GM12878 (cell line): ENCODE data around the gene TUBA8. TPM values are rescaled to one million over a fixed set of nuclear protein-coding genes. Genes with fewer than 3 reads are reported as not detected.

Source experiments
- ATAC-seq: fragments of 200-7000 bp; cut with Tn5 transposase; 3 replicates; pipeline ENCODE4 v1.9.1; 2020; ENCODE audit warnings: mild to moderate bottlenecking, moderate library complexity
- BruUV-seq: library from RNA; stranded (reverse); fragments of 400-500 nt; replicated peaks from 2 replicates; lab custom pipeline; 2021; lab: Mats Ljungman, UMichigan
- CTCF ChIA-PET: fragments of 300-600 bp; sonication (Branson Sonifier 250); formaldehyde crosslinking; extraction: SDS; loops from one replicate; lab custom pipeline; 2021; ENCODE audit warnings: inconsistent platforms; lab: Yijun Ruan, JAX
- POLR2A ChIA-PET: fragments of 350-600 bp; formaldehyde crosslinking; extraction: SDS; loops from one replicate; lab custom pipeline; 2021; ENCODE audit warnings: inconsistent platforms; lab: Charles Lee
- RAD21 ChIA-PET: fragments of 300-600 bp; sonication (Branson Sonifier 250); formaldehyde crosslinking; loops from one replicate; lab custom pipeline; 2023; ENCODE audit warnings: antibody characterized with exemption; ENCODE audit not compliant: unreplicated experiment; lab: Charles Lee
- SMC1A ChIA-PET: fragments of 300-600 bp; sonication (Branson Sonifier 250); formaldehyde crosslinking; loops from one replicate; lab custom pipeline; 2023; ENCODE audit not compliant: unreplicated experiment, uncharacterized antibody; lab: Charles Lee
- DNase-seq: peaks from one replicate; pipeline ENCODE4 v3.0.0-alpha.2; 2011; ENCODE audit warnings: low read depth, low spot score
- FAIRE-seq: peaks from 3 replicates; lab custom pipeline; 2011; peaks lifted over from hg19 to GRCh38; lab: Jason Lieb, UNC
- H2AFZ ChIP-seq: 2 replicates; pipeline ENCODE4 v1.6.0; 2011; ENCODE audit warnings: low read depth, low read length, control low read depth; ENCODE audit not compliant: control insufficient read depth
- H3K27ac ChIP-seq: 2 replicates; pipeline ENCODE4 v1.5.1; 2011; ENCODE audit warnings: control low read depth; ENCODE audit not compliant: control insufficient read depth, insufficient read depth
- H3K27me3 ChIP-seq, 2 experiments: replicated peaks in 1 of 2; 2 replicates each; pipeline versions ENCODE4 v1.6.0 to v1.6.1; 2011; ENCODE audit warnings: low read length in 1 of 2; ENCODE audit not compliant: control insufficient read depth in 2 of 2, insufficient read depth in 2 of 2
- H3K36me3 ChIP-seq, 2 experiments: 2 replicates each; pipeline ENCODE4 v1.5.1; 2011; ENCODE audit warnings: low read length in 1 of 2; ENCODE audit not compliant: control insufficient read depth in 2 of 2, insufficient read depth in 2 of 2
- H3K4me1 ChIP-seq: 2 replicates; pipeline ENCODE4 v1.6.1; 2011; ENCODE audit warnings: mild to moderate bottlenecking, low read length, moderate library complexity, mixed read lengths; ENCODE audit not compliant: control insufficient read depth, insufficient read depth
- H3K4me2 ChIP-seq: 2 replicates; pipeline ENCODE4 v1.6.0; 2011; ENCODE audit warnings: control low read depth; ENCODE audit not compliant: control insufficient read depth, insufficient read depth
- H3K4me3 ChIP-seq: fragments of 200-600 bp; sonication (generic); 2 replicates; pipeline ENCODE4 v1.5.1; 2016
- H3K79me2 ChIP-seq: 2 replicates; pipeline ENCODE4 v1.6.0; 2011; ENCODE audit warnings: low read length; ENCODE audit not compliant: control insufficient read depth, insufficient read depth
- H3K9ac ChIP-seq: 2 replicates; pipeline ENCODE4 v1.8.0; 2011; ENCODE audit warnings: low read length, control low read depth, mixed read lengths; ENCODE audit not compliant: control insufficient read depth, insufficient read depth
- H3K9me3 ChIP-seq: replicated peaks from 3 replicates; pipeline ENCODE4 v1.5.1; 2011; ENCODE audit warnings: mild to moderate bottlenecking, low read length; ENCODE audit not compliant: control insufficient read depth, insufficient read depth
- H4K20me1 ChIP-seq: 2 replicates; pipeline ENCODE4 v1.6.0; 2011; ENCODE audit not compliant: control insufficient read depth, insufficient read depth
- TBL1XR1 ChIP-seq: IDR thresholded peaks from 2 replicates; pipeline ENCODE4 v1.6.1; 2012; ENCODE audit warnings: low read depth, low read length, improper control_type of control experiment
- WGBS: methylation state at CpG from one replicate; pipeline ENCODE4 v1.1.6; 2016; ENCODE audit warnings: low lambda C conversion rate; ENCODE audit not compliant: insufficient replicate concordance, insufficient coverage; ENCODE audit errors: missing lambda C conversion rate; 5-methylcytosine and 5-hydroxymethylcytosine counted together
- in situ Hi-C: fragments of 300-500 bp; cut with MboI; formaldehyde crosslinking; loops from 9 replicates; pipeline ENCODE4 v1.14.3; 2018; ENCODE audit warnings: mixed read lengths
- intact Hi-C: fragments of 100-400 bp; cut with micrococcal nuclease; formaldehyde crosslinking; loops from one replicate; pipeline ENCODE4 v1.14.2; 2022; ENCODE audit not compliant: unreplicated experiment
- polyA plus RNA-seq, 11 experiments: library from polyadenylated mRNA; depleted of rRNA in 4 of 11; unstranded in 6 of 11; stranded (reverse) in 5 of 11; fragments of >200 nt; fragmentation: Nextera tagmentation in 4 of 11; fragmentation: Illumina TruSeq in 1 of 11; extraction: Ambion mirVana in 4 of 11; extraction: Trizol in 1 of 11; gene quantifications; 1 replicate in 1 of 11; 2 replicates in 10 of 11; pipeline versions ENCODE4 v1.2.1 to v1.2.3, GENCODE V29; 2011 to 2016; ENCODE audit warnings: inconsistent platforms in 2 of 11, missing spikeins in 2 of 11, low read depth in 1 of 11
- total RNA-seq, 4 experiments: library from RNA; depleted of rRNA in 3 of 4; stranded (reverse); fragments of >200 nt in 3 of 4; fragmentation: Illumina TruSeq in 1 of 4; extraction: Trizol in 1 of 4; gene quantifications; 2 replicates each; pipeline versions ENCODE4 v1.2.1 to v1.2.3, GENCODE V29; 2013 to 2021
- TF ChIP-seq, protein P1 (sequence below), 3 experiments: IDR thresholded peaks in 2 of 3; conservative IDR thresholded peaks in 1 of 3; 2 replicates each; pipeline ENCODE4 v1.5.1; 2011; ENCODE audit warnings: low read depth in 3 of 3, low read length in 3 of 3, mild to moderate bottlenecking in 3 of 3, control low read depth in 2 of 3, moderate library complexity in 2 of 3, inconsistent platforms in 1 of 3, mixed read lengths in 1 of 3; ENCODE audit not compliant: control insufficient read depth in 2 of 3, insufficient read depth in 1 of 3; ENCODE audit errors: extremely low read depth in 1 of 3

Gene TUBA8
- total and polyA plus RNA-seq, 10 of the 15 experiments (the other 5 are each of a cell fraction or from before 2014, with no cell fraction given) = 2.2 to 30.3 (median 21.0) TPM

DNA sequence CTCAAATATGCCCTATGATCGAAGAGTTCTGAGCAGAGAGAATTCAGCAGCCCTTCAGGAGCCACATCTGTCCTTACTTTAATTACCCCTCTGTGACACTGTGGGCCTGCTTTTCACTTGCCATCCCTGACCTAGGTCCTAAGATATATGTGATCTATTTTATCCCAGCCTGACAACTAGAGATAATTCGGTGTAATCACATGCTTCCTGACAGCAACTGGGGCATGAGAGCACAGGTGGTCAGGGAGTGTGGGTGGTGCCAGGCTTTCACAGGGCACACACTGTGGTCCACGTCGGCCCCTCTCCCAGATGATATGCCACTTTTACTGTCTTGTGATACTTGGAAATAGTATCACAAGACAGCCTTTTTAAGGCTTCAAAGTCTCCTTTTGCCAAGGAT lies 3.9 kb downstream of the TUBA8 start:
- Histone ChIP-seq H4K20me1 (no peaks in the 10 kb centered on the region), H3K27me3 (no peaks in the 10 kb centered on the region; a peak in 1 of 4 replicates), H2AFZ (no peak overlapping the region), H3K4me1 (peaks cover 23% of the 10 kb centered on the region), H3K4me3 (no peak overlapping the region), H3K27ac (no peak overlapping the region), H3K9ac (no peak overlapping the region), H3K4me2 (no peak overlapping the region; the same call in 1 of the 2 replicates), H3K9me3 (no peaks in the 10 kb centered on the region; the same call in 1 of the 3 replicates), H3K36me3 (no peaks in the 10 kb centered on the region), H3K79me2 (peaks cover 28% of the 10 kb centered on the region)
- TF ChIP-seq, protein P1, sequence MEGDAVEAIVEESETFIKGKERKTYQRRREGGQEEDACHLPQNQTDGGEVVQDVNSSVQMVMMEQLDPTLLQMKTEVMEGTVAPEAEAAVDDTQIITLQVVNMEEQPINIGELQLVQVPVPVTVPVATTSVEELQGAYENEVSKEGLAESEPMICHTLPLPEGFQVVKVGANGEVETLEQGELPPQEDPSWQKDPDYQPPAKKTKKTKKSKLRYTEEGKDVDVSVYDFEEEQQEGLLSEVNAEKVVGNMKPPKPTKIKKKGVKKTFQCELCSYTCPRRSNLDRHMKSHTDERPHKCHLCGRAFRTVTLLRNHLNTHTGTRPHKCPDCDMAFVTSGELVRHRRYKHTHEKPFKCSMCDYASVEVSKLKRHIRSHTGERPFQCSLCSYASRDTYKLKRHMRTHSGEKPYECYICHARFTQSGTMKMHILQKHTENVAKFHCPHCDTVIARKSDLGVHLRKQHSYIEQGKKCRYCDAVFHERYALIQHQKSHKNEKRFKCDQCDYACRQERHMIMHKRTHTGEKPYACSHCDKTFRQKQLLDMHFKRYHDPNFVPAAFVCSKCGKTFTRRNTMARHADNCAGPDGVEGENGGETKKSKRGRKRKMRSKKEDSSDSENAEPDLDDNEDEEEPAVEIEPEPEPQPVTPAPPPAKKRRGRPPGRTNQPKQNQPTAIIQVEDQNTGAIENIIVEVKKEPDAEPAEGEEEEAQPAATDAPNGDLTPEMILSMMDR (IDR thresholded peaks at IDR 0.05 in 2 of 3, conservative IDR thresholded peaks at IDR 0.05 in 1 of 3; ENCODE audit: control insufficient read depth in 2 of 3, extremely low read depth in 1 of 3, insufficient read depth in 1 of 3, low read depth in 3 of 3, low read length in 3 of 3) = 0 out of 6 replicates have a peak, but pooled peaks of 1 of the 3 experiments have one; percentile 1
- TF ChIP-seq TBL1XR1 = no peak
- intact Hi-C loops (no loop called here), in situ Hi-C loops (no loop called here)
- CTCF ChIA-PET = interaction anchor here (0.9 to 5.9 kb wide), 3 partner anchors 9 to 38 kb away, joined by 3 to 36 read pairs (median 3); partner anchors contain the start of gene PEX26
- DNase-seq (no peak), FAIRE-seq (no peak), ATAC-seq (no peak)
- POLR2A ChIA-PET = no interaction called here
- 83% methylated on average over 4 of the region's 4 CpGs for WGBS
- RAD21 ChIA-PET = interaction anchor here (6.2 kb wide), 1 partner anchor 38 kb away, joined by 34 read pairs; the partner anchor contains the start of gene PEX26
- no TSS peak for BruUV-seq
- SMC1A ChIA-PET = interaction anchor here (1.0 to 1.2 kb wide), 2 partner anchors 35 to 37 kb away, joined by 3 to 5 read pairs; partner anchors contain the start of genes PEX26 and USP18
